ENCODE data around the gene OSCP1. TPM values are rescaled to one million over a fixed set of nuclear protein-coding genes. Genes with fewer than 3 reads are reported as not detected.

The OSCP1 gene
- total RNA-seq, 1 experiment from 2014 or later = 5.5 TPM

DNA sequence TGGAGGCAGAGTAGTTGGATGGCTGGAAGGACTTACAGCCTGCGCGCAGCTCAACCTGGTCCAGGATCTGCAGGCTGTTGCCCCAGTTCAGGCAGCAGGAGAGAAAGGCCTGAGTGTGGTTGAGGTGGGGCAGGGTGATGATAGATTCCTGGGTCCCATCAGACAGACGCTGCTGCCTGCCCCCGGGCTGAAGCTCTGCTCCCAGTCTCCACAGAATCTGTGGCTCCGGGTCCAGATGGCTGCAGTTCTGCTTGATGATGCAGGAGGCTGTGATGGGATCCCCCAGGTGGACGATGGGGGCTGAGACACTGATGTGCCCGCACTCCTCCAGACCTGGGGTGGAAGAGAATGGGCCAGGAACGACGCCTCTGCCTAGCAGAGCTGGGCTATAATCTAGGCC is 25.1 kb upstream of the OSCP1 start:
- H3K9me3 ChIP-seq (ENCODE audit: control insufficient read depth, insufficient read depth, low read depth, low read length) = no peaks in the 10 kb centered on the region
- BruUV-seq (replicated peaks) = no TSS peak
- in situ Hi-C loops (cut with HindIII; ENCODE audit: low pct_unique_long_range_greater_than_20kb, low sequenced_read_pairs) (no loop called here), intact Hi-C loops (cut with micrococcal nuclease; ENCODE audit: unreplicated experiment) (no loop called here)
- H3K36me3 ChIP-seq (ENCODE audit: control insufficient read depth, insufficient read depth, low read length) = no peaks in the 10 kb centered on the region
- H3K4me1 ChIP-seq (ENCODE audit: control insufficient read depth, insufficient read depth, low read length) = no peaks in the 10 kb centered on the region
- H3K27me3 ChIP-seq (ENCODE audit: control insufficient read depth, insufficient read depth, low read length) = no peaks in the 10 kb centered on the region
- no peak overlapping the region for H3K27ac ChIP-seq (ENCODE audit: low read length)
- no peak for DNase-seq (ENCODE audit: low read depth, low spot score)
- ATAC-seq = no peak
- no peak for TF ChIP-seq TCF7L2 (IDR thresholded peaks at IDR 0.05; ENCODE audit: low read depth, low read length)
- TF ChIP-seq, protein P1, sequence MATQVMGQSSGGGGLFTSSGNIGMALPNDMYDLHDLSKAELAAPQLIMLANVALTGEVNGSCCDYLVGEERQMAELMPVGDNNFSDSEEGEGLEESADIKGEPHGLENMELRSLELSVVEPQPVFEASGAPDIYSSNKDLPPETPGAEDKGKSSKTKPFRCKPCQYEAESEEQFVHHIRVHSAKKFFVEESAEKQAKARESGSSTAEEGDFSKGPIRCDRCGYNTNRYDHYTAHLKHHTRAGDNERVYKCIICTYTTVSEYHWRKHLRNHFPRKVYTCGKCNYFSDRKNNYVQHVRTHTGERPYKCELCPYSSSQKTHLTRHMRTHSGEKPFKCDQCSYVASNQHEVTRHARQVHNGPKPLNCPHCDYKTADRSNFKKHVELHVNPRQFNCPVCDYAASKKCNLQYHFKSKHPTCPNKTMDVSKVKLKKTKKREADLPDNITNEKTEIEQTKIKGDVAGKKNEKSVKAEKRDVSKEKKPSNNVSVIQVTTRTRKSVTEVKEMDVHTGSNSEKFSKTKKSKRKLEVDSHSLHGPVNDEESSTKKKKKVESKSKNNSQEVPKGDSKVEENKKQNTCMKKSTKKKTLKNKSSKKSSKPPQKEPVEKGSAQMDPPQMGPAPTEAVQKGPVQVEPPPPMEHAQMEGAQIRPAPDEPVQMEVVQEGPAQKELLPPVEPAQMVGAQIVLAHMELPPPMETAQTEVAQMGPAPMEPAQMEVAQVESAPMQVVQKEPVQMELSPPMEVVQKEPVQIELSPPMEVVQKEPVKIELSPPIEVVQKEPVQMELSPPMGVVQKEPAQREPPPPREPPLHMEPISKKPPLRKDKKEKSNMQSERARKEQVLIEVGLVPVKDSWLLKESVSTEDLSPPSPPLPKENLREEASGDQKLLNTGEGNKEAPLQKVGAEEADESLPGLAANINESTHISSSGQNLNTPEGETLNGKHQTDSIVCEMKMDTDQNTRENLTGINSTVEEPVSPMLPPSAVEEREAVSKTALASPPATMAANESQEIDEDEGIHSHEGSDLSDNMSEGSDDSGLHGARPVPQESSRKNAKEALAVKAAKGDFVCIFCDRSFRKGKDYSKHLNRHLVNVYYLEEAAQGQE (IDR thresholded peaks at IDR 0.05; ENCODE audit: insufficient read depth in 1 of 2, low read depth in 2 of 2, low read length in 1 of 2) = no peak
- TF ChIP-seq POLR2AphosphoS5 (IDR thresholded peaks at IDR 0.05; ENCODE audit: low read depth, low read length) = no peak
- TF ChIP-seq, protein P2, sequence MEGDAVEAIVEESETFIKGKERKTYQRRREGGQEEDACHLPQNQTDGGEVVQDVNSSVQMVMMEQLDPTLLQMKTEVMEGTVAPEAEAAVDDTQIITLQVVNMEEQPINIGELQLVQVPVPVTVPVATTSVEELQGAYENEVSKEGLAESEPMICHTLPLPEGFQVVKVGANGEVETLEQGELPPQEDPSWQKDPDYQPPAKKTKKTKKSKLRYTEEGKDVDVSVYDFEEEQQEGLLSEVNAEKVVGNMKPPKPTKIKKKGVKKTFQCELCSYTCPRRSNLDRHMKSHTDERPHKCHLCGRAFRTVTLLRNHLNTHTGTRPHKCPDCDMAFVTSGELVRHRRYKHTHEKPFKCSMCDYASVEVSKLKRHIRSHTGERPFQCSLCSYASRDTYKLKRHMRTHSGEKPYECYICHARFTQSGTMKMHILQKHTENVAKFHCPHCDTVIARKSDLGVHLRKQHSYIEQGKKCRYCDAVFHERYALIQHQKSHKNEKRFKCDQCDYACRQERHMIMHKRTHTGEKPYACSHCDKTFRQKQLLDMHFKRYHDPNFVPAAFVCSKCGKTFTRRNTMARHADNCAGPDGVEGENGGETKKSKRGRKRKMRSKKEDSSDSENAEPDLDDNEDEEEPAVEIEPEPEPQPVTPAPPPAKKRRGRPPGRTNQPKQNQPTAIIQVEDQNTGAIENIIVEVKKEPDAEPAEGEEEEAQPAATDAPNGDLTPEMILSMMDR (IDR thresholded peaks at IDR 0.05) = no peak
- no peak for TF ChIP-seq SIN3A (IDR thresholded peaks at IDR 0.05; ENCODE audit: borderline replicate concordance, insufficient read depth, low read depth, low read length)
- POLR2A ChIA-PET = no interaction called here
- CTCF ChIA-PET = interaction anchor here (0.6 kb wide), 1 partner anchor 165 kb away, joined by 5 read pairs; no protein-coding TSS in a partner anchor
- no peak overlapping the region for H3K4me3 ChIP-seq (ENCODE audit: low read depth in 2 of 2, low read length in 2 of 2)

DNA sequence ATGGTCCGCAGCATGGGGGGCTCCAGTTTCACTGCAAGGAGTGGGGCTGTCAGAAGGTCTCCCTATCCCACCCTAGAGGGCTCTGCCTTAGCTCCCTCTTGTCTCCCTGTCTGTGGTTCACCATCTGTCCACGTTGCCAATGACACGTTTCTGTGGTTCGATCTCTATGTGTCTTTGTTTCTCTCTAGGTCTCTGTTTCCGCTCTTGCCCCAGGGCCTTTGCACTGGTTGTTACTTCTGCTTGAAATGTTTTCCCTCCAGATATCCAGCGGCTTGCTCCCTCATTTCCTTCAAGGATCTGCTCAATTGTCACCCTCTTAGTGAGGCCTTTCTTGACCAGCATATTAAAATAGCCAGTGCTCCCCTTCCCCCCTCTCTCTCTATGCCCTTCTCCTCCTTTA is 22.4 kb upstream of the OSCP1 start:
- no peak overlapping the region for H3K4me3 ChIP-seq (ENCODE audit: low read depth in 2 of 2, low read length in 2 of 2)
- intact Hi-C loops (cut with micrococcal nuclease; ENCODE audit: unreplicated experiment) (no loop called here), in situ Hi-C loops (cut with HindIII; ENCODE audit: low pct_unique_long_range_greater_than_20kb, low sequenced_read_pairs) (no loop called here)
- CTCF ChIA-PET = interaction anchor here (0.6 kb wide), 1 partner anchor 986 kb away, joined by 5 read pairs; no protein-coding TSS in a partner anchor
- H3K27ac ChIP-seq (ENCODE audit: low read length) = no peak overlapping the region
- BruUV-seq (replicated peaks) = no TSS peak
- TF ChIP-seq POLR2AphosphoS5 (IDR thresholded peaks at IDR 0.05; ENCODE audit: low read depth, low read length) (no peak), TCF7L2 (IDR thresholded peaks at IDR 0.05; ENCODE audit: low read depth, low read length) (no peak), SIN3A (IDR thresholded peaks at IDR 0.05; ENCODE audit: borderline replicate concordance, insufficient read depth, low read depth, low read length) (no peak)
- TF ChIP-seq, protein P1 (IDR thresholded peaks at IDR 0.05; ENCODE audit: insufficient read depth in 1 of 2, low read depth in 2 of 2, low read length in 1 of 2) = no peak
- TF ChIP-seq, protein P2 (IDR thresholded peaks at IDR 0.05) = no peak
- no peaks in the 10 kb centered on the region for H3K27me3 ChIP-seq (ENCODE audit: control insufficient read depth, insufficient read depth, low read length)
- H3K36me3 ChIP-seq (ENCODE audit: control insufficient read depth, insufficient read depth, low read length) = no peaks in the 10 kb centered on the region
- H3K9me3 ChIP-seq (ENCODE audit: control insufficient read depth, insufficient read depth, low read depth, low read length) = no peaks in the 10 kb centered on the region
- no peak for DNase-seq (ENCODE audit: low read depth, low spot score)
- POLR2A ChIA-PET = no interaction called here
- no peak for ATAC-seq
- H3K4me1 ChIP-seq (ENCODE audit: control insufficient read depth, insufficient read depth, low read length) = no peaks in the 10 kb centered on the region
